Osteocyte (in vitro differentiated cells): Measurements from ENCODE around the gene TPSB2. TPM values are rescaled to one million over a fixed set of nuclear protein-coding genes. Genes with fewer than 3 reads are reported as not detected.
A peak's percentile ranks its signal among the peaks of the same experiment; 100 is the strongest.
"Not testable (repeated sequence)": the region's sequence is repeated elsewhere in the genome, so short reads cannot be mapped to it uniquely, and the experiment has no call there.

Source experiments
- DNase-seq: peaks from one replicate; pipeline ENCODE4 v3.0.0; 2021; ENCODE audit warnings: mixed read lengths; ENCODE audit not compliant: unreplicated experiment; ENCODE audit errors: extremely low spot score
- H3K27ac Mint-ChIP-seq: one replicate; pipeline ENCODE4 v1.8.0; 2021; ENCODE audit warnings: mild to moderate bottlenecking, mixed read lengths; ENCODE audit not compliant: unreplicated experiment
- H3K27me3 Mint-ChIP-seq: one replicate; pipeline ENCODE4 v1.8.0; 2021; ENCODE audit warnings: mixed read lengths; ENCODE audit not compliant: unreplicated experiment
- H3K36me3 Mint-ChIP-seq: one replicate; pipeline ENCODE4 v1.8.0; 2021; ENCODE audit warnings: mixed read lengths; ENCODE audit not compliant: unreplicated experiment
- H3K4me1 Mint-ChIP-seq: one replicate; pipeline ENCODE4 v1.8.0; 2021; ENCODE audit warnings: mixed read lengths; ENCODE audit not compliant: unreplicated experiment
- H3K4me3 Mint-ChIP-seq: one replicate; pipeline ENCODE4 v1.8.0; 2021; ENCODE audit warnings: mild to moderate bottlenecking, moderate library complexity, mixed read lengths; ENCODE audit not compliant: unreplicated experiment
- H3K9me3 Mint-ChIP-seq: one replicate; pipeline ENCODE4 v1.8.0; 2021; ENCODE audit warnings: mixed read lengths; ENCODE audit not compliant: unreplicated experiment
- total RNA-seq: library from RNA; stranded (reverse); gene quantifications from 2 replicates; pipeline ENCODE4 v1.2.1, GENCODE V29; 2021
- TF ChIP-seq, protein P1 (sequence below): fragments of 200-600 bp; sonication (generic); IDR thresholded peaks from 2 replicates; pipeline ENCODE4 v1.5.0; 2021; ENCODE audit warnings: antibody characterized with exemption, mild to moderate bottlenecking, moderate library complexity

The TPSB2 gene
- total RNA-seq, 1 donor from 2014 or later = not detected

DNA sequence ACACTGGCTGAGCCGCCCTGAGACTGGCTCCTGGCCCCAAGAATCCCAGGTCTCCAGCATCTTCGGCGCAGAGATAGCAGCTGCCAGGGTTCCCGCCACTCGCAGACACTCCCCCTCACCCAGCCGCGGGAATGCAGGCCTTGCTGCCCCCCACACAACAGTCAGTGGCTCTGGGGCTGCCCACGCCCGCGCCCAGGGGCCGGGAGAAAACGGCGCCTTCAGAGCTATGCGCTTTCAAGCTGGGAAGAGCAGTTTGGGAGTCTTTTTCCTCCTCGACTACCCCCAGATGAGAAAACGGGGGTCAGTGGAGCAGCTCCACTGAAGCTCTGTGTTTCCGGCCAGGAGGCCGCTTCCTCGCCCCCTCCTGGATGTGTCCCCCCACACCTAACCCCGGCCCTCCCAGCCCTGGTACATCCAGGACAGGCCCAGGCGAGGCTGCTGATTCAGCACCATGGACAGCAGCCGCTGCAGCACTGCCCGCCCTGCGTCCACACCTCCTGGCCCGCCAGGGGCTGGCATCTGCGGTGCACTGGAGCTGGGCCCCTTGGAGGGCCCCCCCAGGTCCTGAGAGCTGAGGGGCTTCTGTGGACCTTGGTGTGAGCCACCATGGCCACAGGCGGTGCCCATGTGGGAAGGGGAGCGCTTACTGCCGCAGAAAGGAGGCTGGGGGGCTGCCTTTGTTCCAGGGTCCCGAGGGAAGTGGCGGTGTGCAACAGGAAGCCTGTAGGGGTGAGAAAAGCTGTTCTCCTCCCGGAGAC lies 41.4 kb downstream of the TPSB2 start:
- Mint-ChIP-seq H3K36me3 (no peaks in the 10 kb centered on the region), H3K27me3 (no peaks in the 10 kb centered on the region), H3K27ac (no peak overlapping the region), H3K9me3 (no peaks in the 10 kb centered on the region), H3K4me1 (peaks cover 8% of the 10 kb centered on the region), H3K4me3 (no peak overlapping the region)
- TF ChIP-seq, protein P1, sequence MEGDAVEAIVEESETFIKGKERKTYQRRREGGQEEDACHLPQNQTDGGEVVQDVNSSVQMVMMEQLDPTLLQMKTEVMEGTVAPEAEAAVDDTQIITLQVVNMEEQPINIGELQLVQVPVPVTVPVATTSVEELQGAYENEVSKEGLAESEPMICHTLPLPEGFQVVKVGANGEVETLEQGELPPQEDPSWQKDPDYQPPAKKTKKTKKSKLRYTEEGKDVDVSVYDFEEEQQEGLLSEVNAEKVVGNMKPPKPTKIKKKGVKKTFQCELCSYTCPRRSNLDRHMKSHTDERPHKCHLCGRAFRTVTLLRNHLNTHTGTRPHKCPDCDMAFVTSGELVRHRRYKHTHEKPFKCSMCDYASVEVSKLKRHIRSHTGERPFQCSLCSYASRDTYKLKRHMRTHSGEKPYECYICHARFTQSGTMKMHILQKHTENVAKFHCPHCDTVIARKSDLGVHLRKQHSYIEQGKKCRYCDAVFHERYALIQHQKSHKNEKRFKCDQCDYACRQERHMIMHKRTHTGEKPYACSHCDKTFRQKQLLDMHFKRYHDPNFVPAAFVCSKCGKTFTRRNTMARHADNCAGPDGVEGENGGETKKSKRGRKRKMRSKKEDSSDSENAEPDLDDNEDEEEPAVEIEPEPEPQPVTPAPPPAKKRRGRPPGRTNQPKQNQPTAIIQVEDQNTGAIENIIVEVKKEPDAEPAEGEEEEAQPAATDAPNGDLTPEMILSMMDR = no peak
- DNase-seq = peak; percentile 92

DNA sequence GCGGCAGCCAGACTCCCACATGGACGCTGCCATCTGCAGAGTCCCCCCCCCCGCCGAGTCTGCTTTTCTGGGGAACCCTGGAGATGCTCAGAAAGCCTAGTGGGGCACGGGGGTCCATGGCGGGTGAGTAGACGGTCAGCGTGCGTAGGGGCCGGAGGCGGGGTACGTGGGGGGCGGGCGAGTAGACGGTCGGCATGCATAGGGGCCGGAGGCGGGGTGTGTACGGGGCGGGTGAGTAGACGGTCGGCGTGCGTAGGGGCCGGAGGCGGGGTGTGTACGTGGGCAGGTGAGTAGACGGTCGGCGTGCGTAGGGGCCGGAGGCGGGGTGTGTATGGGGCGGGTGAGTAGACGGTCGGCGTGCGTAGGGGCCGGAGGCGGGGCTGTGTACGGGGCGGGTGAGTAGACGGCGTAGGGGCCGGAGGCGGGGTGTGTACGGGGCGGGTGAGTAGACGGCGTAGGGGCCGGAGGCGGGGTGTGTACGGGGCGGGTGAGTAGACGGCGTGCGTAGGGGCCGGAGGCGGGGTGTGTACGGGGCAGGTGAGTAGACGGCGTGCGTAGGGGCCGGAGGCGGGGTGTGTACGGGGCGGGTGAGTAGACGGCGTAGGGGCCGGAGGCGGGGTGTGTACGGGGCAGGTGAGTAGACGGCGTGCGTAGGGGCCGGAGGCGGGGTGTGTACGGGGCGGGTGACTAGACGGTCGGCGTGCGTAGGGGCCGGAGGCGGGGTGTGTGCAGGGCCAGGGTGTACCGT lies 44.4 kb downstream of the TPSB2 start:
- not testable (repeated sequence) for H3K36me3 Mint-ChIP-seq, H3K4me3 Mint-ChIP-seq, DNase-seq, H3K9me3 Mint-ChIP-seq, H3K27ac Mint-ChIP-seq, H3K27me3 Mint-ChIP-seq
- H3K4me1 Mint-ChIP-seq = peaks cover 28% of the 10 kb centered on the region

DNA sequence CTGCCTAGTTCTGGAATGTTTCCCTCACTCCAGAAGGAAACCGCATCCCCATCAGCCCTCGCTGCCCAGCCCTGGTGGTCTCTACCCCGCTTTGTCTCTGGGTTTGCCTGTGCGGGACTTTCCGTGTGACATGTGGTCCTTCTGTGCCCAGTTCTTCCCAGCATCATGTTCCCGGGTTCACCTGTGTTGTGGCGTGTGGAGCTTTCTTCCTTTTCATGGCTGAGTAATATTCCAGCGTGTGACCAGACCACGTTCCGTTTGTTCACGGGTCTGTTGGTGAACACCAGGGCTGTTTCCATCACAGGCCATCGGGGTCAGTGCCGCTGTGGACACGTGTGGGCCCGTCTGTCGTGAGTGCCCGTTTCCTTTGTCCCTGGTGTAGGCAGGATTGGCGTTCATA lies 45.0 kb downstream of the TPSB2 start:
- no peaks in the 10 kb centered on the region for H3K27me3 Mint-ChIP-seq
- H3K27ac Mint-ChIP-seq = no peak overlapping the region
- no peaks in the 10 kb centered on the region for H3K36me3 Mint-ChIP-seq
- TF ChIP-seq, protein P1 = no peak
- no peaks in the 10 kb centered on the region for H3K9me3 Mint-ChIP-seq
- H3K4me1 Mint-ChIP-seq = peaks cover 28% of the 10 kb centered on the region
- DNase-seq = no peak
- H3K4me3 Mint-ChIP-seq = no peak overlapping the region

DNA sequence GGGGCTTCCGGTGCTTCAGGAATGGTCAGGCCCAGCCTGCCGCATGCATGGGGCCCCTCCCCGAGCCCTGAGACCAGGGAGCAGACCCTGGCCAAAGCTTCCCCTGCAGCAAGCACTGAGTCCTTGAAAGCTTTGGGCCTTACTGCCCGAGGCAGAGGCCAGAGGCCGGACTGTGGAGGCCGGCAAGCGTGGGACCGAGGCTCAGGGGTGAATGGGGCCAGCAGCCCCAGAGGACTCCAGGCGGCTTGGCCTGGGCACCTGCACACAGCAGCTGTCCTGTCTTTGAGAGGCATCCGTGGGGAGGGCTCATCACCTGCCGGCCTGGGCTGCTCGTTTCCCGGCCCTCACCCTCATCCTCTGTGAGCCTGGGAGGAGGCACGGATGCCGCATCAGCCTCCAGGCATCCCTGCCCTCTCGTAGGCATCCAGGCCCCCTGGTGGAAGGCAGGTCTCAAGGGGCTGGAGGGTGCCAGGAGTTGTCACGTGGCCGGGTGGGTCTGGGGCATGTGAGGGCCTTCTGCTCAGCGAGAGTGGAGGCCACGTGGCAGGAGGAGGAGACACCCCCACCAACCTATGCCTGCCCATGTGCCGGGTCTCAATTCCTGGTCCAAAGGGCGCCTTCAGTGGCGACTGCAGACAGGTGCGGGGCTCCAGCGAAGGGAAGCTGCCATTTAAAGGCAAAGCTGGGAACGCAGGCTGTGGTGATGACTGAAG lies 45.7 kb downstream of the TPSB2 start:
- no peaks in the 10 kb centered on the region for H3K36me3 Mint-ChIP-seq
- TF ChIP-seq, protein P1 = no peak
- no peaks in the 10 kb centered on the region for H3K27me3 Mint-ChIP-seq
- peaks cover 28% of the 10 kb centered on the region for H3K4me1 Mint-ChIP-seq
- no peak for DNase-seq
- no peaks in the 10 kb centered on the region for H3K9me3 Mint-ChIP-seq
- no peak overlapping the region for H3K4me3 Mint-ChIP-seq
- H3K27ac Mint-ChIP-seq = peak overlapping the region; percentile 69

DNA sequence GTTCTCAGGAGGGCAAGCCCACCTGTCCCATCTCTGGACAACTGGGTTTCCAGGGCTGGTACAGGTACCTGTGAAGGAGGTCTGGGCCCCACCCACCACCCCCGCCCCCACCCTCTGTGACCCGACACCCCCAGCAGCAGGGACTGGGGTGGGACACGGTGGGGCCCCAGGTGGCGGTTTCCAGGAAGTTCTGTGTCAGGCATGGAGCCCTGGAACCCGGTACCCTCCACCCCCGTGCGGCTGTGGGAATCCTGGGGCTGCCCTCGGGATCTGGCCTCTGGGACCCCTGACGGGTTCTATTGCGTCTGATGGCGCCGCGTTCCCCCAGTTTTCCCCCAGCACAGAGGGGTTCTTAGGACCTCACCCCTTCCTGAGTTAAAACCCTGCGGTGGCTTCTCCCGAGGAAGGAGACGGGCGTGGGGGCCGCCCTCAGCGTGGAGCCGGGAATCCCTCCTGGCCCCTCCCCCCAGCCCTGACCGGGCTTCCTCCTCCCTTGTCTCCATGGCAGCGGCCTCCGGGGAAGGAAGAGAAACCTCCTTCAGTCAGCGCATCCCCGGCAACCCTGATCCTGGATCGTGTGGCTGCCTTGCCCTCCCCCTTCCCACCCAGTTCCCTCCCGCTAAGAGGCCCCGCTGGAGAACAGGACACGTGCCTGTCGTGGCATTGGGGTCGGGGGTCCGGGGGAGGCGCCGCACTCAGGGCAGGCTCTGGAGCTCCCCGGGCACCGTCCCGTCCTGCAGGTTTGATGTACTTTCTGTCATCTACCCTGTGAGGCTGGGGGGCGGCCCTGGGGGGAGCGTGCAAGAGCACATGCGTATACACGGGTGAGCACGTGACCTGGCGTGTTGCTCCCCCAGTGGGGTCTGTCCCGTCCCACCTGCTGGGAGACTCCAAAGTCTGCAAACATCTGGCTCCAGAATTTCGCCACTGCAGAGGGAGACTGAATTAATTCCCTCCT lies 46.8 kb downstream of the TPSB2 start:
- H3K9me3 Mint-ChIP-seq = no peaks in the 10 kb centered on the region
- no peak overlapping the region for H3K4me3 Mint-ChIP-seq
- peak; percentile 93 for DNase-seq
- peaks cover 28% of the 10 kb centered on the region for H3K4me1 Mint-ChIP-seq
- no peaks in the 10 kb centered on the region for H3K36me3 Mint-ChIP-seq
- H3K27ac Mint-ChIP-seq = peak overlapping the region; percentile 84
- no peaks in the 10 kb centered on the region for H3K27me3 Mint-ChIP-seq
- TF ChIP-seq, protein P1 = no peak
